Kidney tubule cell (primary cell): ENCODE measurements around the gene ATP6V0C.
A peak's percentile ranks its signal among the peaks of the same experiment; 100 is the strongest.

Experiments used
- DNase-seq: peaks from one replicate; pipeline ENCODE4 v3.0.0-alpha.2; 2018; ENCODE audit warnings: low spot score

ATP6V0C gene

DNA sequence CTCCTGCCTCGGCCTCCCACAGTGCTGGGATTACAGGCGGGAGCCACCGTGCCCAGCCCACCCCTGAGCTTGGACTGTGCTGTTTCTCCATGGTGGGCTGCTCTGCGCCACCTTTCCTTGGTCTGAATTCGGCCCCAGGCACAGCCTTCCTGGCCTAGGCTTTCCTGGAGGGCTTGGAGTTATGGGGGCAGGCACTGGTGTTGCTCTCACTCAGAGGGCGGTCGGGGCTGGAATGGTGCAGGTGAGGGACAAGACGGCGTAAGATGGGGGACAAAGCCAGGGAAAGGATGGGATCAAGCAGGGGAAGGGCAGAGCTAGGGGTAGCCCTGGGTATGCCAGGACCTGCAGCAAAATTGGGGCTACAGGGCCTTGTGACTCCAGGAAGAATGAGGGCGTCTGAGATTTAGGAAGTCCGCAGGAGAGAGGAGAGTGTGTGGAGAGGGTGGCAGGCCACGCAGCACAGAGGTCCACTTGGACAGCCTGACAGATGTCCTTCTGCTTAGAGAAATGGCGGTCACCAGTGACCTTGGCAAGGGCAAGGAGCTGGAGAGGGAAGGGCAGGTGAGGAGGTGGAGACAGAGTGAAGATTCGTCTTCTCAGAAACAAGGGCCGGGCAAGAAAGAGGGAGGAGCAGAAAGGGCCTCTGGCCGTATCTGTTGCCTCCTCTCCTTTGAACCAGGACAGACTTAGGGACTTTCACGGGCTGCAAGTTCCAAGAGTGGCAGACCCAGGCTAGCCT lies 1.6 kb upstream of the ATP6V0C start:
- no peak for DNase-seq

GRCh38 chr16:2512735-2513404 lies 882 bp upstream of the ATP6V0C start:
- DNase-seq, result no peak

- DNase-seq, result peak; percentile 35
These were observed 804 bp downstream of the ATP6V0C start for GRCh38 chr16:2514333-2515179.

DNA sequence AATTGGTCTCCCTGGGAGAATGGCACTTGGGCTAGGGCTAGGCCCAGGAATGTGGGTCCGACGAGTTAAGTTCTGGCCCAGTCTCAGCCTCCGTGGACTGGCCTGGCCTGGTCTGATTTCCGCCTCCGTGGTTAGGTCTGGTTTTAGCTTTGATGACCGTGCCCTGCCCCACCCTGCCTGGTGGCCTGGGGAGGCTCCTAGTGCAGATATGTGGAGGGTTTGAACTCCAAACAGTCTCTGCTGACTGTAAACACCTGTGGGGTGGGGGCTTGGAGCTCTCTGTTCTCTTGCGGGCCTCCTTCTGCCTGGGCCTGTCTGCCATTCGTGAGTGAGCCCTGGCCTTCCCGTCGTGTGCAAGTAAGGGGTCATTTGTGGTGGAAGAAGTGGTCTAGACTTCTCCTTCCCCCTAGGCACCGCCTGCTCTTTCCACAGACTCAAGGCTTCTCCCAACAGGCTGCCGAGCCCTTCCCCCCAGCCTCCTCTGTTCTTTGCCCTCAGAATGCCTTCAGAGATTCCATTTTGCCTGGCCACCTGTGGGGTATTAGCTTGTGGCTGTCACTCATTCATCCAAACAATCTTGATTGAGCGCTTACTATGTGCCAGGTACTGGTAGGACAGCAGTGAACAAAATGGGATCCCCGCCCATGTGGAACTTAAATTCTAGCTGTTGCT lies 1.6 kb downstream of the ATP6V0C start:
- DNase-seq, result peak; percentile 34

DNA sequence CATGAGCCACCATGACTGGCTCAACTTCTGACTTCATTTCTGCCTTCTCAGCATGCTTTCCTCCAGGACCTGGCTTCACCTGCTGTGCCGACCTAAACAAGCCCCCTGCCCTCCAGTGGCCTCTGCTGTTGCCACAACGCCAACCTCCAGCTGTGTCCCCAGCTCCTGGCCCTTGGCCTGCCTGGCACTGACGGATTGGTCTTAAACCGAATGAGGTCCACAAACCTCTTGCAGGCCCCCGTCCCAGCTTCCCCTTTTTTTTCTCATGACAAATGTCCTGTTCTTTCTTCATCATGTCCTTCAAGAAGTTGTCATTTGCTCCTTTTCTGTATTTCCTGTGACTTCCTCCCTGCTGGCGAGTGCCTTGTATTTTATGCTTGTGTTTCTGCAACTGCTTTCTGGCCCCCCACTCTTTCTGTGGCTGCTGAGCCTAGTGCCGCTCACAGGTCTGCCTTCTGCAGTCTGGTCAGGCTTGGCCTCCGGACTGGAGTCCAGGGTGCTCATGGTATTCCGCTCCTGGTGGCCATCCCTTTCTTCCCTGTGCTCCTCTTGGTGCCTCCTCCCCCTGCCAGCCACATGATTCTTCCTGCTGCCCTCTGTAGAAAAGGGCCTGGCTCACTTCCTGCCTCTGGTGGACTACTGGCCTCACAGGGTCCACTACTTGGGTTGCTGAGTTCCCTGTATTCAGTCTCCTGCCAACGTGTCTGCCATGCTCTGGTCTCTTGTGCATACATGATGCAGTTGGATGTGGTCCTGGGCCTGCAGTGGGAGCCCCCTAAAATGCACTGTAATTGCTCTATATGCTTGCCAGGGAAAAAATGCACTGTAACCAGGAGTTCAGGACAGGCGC lies 2.9 kb downstream of the ATP6V0C start:
- DNase-seq, result peak; percentile 73

DNA sequence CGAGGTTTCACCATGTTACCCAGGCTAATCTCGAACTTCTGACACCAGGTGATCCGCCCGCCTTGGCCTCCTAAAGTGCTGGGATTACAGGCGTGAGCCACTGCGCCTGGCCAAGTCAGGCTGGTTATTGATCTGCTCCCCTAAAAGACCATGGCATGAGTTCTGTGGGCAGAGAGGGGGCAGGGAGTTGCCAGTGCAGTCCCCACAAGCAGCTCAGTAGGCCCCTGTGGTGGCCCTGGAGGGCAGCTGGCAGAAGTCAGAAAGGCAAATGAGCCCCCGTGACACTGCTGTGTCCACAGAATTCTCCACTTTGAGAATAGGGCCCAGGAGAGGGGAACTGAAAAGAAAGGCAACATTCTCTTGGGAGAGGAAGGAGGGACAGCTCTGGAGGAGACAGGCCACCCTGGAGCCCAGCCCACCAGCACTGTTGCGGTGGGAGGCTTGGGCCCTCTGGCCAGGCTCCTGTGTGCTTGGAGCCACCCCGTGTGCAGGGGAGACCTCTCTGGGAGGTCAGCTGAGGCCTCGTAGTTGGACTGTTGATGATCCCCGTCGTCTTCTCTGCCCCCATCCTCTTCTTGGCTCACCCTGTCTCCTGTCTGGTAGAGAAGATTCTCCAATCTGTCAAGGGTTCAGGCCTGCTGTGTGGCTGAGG lies 4.3 kb downstream of the ATP6V0C start:
- DNase-seq, result no peak

DNA sequence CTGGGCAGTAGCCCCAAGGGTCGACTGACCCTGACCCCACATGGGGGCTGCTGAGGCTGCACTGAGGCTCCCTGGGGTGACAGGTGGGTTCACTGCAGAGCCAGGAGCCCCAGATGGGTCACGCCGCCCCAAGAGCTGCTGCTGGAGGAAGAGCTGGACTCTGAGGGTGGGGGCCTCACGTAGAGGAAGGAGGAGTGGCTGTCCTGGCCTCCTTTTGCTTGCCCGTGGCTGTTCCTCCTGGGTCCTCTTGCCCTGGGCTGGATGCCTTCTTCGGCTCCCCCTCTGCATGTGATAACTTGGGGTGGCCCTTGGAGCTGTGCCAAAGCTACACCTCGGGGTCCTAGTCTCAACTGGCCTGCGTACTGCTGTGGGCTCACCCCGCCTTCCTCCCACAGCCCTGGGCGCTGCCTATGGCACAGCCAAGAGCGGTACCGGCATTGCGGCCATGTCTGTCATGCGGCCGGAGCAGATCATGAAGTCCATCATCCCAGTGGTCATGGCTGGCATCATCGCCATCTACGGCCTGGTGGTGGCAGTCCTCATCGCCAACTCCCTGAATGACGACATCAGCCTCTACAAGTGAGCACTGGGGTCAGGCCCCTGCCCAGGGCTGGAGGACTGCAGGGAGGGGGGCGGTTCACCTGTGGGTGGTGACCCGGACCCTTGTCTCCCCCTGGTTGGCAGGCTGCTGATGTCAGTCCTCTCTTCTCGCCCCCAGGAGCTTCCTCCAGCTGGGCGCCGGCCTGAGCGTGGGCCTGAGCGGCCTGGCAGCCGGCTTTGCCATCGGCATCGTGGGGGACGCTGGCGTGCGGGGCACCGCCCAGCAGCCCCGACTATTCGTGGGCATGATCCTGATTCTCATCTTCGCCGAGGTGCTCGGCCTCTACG lies 5.3 kb downstream of the ATP6V0C start:
- DNase-seq, result no peak

- no peak for DNase-seq
These were observed 5.9 kb downstream of the ATP6V0C start for GRCh38 chr16:2519711-2520080.

GRCh38 chr16:2520097-2520783 lies 6.5 kb downstream of the ATP6V0C start, which contains the start of gene AMDHD2:
AMDHD2 (plus strand) TSS chr16:2520371; CDS start chr16:2520459, 88 bp downstream.
- peak; percentile 90 for DNase-seq

GRCh38 chr16:2520784-2521531 lies 7.2 kb downstream of the ATP6V0C start:
- DNase-seq, result peak; percentile 78

GRCh38 chr16:2523801-2524231 lies 10.1 kb downstream of the ATP6V0C start:
- no peak for DNase-seq

DNA sequence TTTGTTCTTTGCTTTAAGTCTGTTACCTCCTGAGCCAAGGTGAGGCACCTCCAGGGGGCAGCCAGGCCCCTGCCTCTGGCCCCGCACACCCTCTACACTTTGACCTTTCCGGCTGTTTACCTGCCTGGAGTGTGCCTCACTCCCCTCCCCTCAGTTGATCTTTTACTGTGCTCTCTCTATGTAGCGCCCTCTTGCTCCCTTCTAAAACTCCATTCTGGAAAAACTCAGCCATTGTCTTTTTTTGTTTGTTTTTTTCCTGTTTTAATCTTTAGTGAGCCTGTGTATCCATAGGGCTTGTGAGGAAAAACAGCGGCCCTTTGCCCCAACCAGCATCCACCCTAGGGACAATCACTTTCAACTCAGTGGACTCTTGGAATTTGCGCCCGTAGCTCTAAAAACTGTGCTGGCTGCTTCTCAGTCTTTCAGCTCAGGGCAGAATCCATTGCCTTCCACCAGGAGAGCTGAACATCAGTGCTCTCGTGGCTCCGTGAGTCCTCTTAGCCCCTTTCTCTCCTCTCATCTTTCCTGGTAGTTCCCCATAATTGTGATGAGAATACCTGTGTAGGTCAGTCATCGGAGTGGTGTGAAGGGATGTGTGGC lies 10.7 kb downstream of the ATP6V0C start:
- DNase-seq, result no peak

GRCh38 chr16:2526135-2526534 lies 12.4 kb downstream of the ATP6V0C start:
- DNase-seq, result no peak

GRCh38 chr16:2527071-2527783 lies 13.5 kb downstream of the ATP6V0C start:
- DNase-seq, result no peak

DNA sequence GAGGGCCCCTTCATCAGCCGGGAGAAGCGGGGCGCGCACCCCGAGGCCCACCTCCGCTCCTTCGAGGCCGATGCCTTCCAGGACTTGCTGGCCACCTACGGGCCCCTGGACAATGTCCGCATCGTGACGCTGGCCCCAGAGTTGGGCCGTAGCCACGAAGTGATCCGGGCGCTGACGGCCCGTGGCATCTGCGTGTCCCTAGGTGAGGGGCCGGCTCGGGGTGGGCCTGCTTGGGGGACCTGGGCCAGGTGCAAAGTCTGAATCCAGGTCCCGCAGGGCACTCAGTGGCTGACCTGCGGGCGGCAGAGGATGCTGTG lies 14.0 kb downstream of the ATP6V0C start:
- DNase-seq, result no peak

DNA sequence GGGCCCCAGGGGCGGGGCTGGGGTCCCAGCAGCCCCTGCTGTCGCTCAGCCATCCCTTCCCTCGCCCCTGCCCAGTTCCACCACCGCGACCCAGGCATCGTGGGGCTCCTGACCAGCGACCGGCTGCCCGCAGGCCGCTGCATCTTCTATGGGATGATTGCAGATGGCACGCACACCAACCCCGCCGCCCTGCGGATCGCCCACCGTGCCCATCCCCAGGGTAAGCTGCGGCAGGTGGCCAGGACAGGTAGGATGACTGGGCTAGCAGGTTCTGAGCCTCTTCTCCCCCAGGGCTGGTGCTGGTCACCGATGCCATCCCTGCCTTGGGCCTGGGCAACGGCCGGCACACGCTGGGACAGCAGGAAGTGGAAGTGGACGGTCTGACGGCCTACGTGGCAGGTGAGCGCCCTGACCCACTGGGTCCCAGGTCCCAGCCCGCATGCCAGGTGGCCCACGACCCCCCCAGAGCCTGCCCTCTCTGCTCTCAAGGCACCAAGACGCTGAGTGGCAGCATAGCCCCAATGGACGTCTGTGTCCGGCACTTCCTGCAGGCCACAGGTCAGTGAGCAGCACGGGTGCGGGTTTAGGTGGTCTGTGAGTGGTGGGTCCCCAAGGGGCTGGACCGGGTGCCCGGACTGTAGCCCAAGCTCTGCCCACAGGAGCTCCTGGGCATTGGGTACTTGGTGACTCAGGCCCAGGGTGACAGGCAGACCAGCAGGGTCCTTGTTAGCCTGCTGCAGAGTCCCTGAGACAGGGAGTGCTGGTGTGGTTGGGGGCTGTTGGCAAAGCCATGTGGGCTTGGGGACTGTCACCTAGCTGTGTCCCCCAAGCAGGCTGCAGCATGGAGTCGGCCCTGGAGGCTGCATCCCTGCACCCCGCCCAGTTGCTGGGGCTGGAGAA lies 14.7 kb downstream of the ATP6V0C start:
- DNase-seq, result no peak
